MM.1S (cell line): ENCODE results near the gene OR1F1.

Source experiments
- DNase-seq: peaks from one replicate; pipeline ENCODE4 v3.0.0-alpha.2; 2015
- H2AFZ ChIP-seq: fragments of 300-600 bp; sonication (generic); 2 replicates; pipeline ENCODE4 v1.6.0; 2016; ENCODE audit warnings: antibody characterized with exemption, low read length
- H3F3A ChIP-seq: fragments of 300-600 bp; sonication (generic); 2 replicates; pipeline ENCODE4 v1.6.1; 2016; ENCODE audit warnings: mild to moderate bottlenecking, antibody characterized with exemption, low read length, moderate library complexity, mixed read lengths; ENCODE audit not compliant: insufficient read depth
- H3K27ac ChIP-seq: fragments of 300-600 bp; sonication (generic); 2 replicates; pipeline ENCODE4 v1.5.1; 2016; ENCODE audit warnings: mild to moderate bottlenecking, low read length
- H3K27me3 ChIP-seq: fragments of 300-600 bp; sonication (generic); replicated peaks from 2 replicates; pipeline ENCODE4 v1.6.0; 2016; ENCODE audit warnings: low read length; ENCODE audit not compliant: insufficient read depth
- H3K36me3 ChIP-seq: fragments of 300-600 bp; sonication (generic); replicated peaks from 2 replicates; pipeline ENCODE4 v1.6.1; 2016; ENCODE audit warnings: mild to moderate bottlenecking, low read length, mixed read lengths; ENCODE audit not compliant: insufficient read depth
- H3K4me1 ChIP-seq: fragments of 300-600 bp; sonication (generic); 2 replicates; pipeline ENCODE4 v1.6.1; 2016; ENCODE audit warnings: low read length, mixed read lengths
- H3K4me2 ChIP-seq: fragments of 300-600 bp; sonication (generic); 2 replicates; pipeline ENCODE4 v1.6.0; 2016; ENCODE audit warnings: low read depth, low read length
- H3K4me3 ChIP-seq: fragments of 300-600 bp; sonication (generic); 2 replicates; pipeline ENCODE4 v1.5.1; 2016; ENCODE audit warnings: low read length, mixed read lengths
- H3K79me2 ChIP-seq: fragments of 300-600 bp; sonication (generic); 2 replicates; pipeline ENCODE4 v1.6.1; 2016; ENCODE audit warnings: mixed run types, low read length, mixed read lengths
- H3K9ac ChIP-seq: fragments of 300-600 bp; sonication (generic); 2 replicates; pipeline ENCODE4 v1.6.1; 2016; ENCODE audit warnings: low read length, mixed read lengths
- H3K9me2 ChIP-seq: fragments of 300-600 bp; sonication (generic); replicated peaks from 2 replicates; pipeline ENCODE4 v1.6.1; 2016; ENCODE audit warnings: mild to moderate bottlenecking, low read length, mixed read lengths; ENCODE audit not compliant: insufficient read depth
- H3K9me3 ChIP-seq: fragments of 300-600 bp; sonication (generic); replicated peaks from 2 replicates; pipeline ENCODE4 v1.6.1; 2016; ENCODE audit warnings: mild to moderate bottlenecking, low read length, mixed read lengths; ENCODE audit not compliant: insufficient read depth
- H4K20me1 ChIP-seq: fragments of 300-600 bp; sonication (generic); 2 replicates; pipeline ENCODE4 v1.6.1; 2016; ENCODE audit warnings: mild to moderate bottlenecking, low read length, moderate library complexity, mixed read lengths; ENCODE audit not compliant: insufficient read depth
- EZH2 ChIP-seq: fragments of 300-600 bp; sonication (generic); optimal IDR thresholded peaks from 2 replicates; pipeline ENCODE3; 2017; ENCODE audit warnings: low read depth, mild to moderate bottlenecking, antibody characterized with exemption, low read length, mixed read lengths
- EZH2phosphoT487 ChIP-seq: fragments of 300-600 bp; sonication (generic); IDR thresholded peaks from 2 replicates; pipeline ENCODE4 v1.6.1; 2018; ENCODE audit warnings: antibody characterized with exemption, low read length
- TF ChIP-seq, protein P1 (sequence below): fragments of 300-600 bp; sonication (generic); IDR thresholded peaks from 2 replicates; pipeline ENCODE4 v1.5.1; 2016; ENCODE audit warnings: antibody characterized with exemption, low read length, mixed read lengths

OR1F1 gene

DNA sequence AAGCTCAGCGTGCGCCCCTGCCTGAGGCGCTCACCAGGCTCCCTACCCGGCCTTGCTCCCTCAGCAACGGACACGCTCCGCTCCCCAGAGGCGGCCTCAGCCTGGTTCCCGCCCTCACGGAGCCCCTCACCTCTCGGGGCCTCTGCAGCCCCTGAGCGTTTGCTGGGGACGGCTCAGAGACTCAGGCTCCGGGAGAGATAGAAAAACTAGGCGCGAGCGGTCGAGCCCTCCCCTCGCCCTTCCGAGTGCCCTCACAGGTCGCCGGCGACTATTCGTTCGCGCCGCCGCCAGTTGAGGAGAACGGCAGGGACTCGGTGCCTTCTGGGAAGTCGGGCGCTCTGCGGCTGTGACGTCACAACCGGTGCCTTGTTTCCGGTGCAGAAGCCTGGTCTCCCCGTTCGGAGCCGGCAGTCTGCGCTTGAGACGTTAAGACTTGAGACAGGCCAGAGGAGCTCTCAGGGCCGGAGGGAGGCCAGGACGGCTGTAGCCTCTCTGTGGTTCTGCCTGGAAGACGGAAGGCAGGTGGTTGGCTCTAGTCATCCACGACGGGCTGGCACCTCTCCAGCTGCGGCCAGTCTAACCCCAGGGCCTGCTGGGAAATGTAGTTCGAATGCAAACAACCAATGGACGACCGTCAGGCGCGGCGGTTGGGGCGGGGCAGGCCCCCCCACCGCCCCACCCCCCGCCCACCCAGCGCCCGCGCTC, 47.0 kb downstream of the OR1F1 start, which contains the start of gene ZNF200:
Gene ZNF200 (minus strand): TSS at position 302 of the 705 bp plus-strand sequence. CDS start 1,403 bp downstream, outside the sequence.
- H3K27ac ChIP-seq, result peak within 1 kb of the TSS; percentile 85
- H3K27me3 ChIP-seq, result peaks cover 7% of the 10 kb centered on the region
- peak within 1 kb of the TSS; percentile 94 for H3K9ac ChIP-seq
- peak within 1 kb of the TSS; percentile 98 for H3K4me2 ChIP-seq
- no peaks in the 10 kb centered on the region for H3K9me2 ChIP-seq
- peak within 1 kb of the TSS; percentile 95 for H2AFZ ChIP-seq
- TF ChIP-seq EZH2 (no peak), EZH2phosphoT487 (no peak)
- TF ChIP-seq, protein P1, sequence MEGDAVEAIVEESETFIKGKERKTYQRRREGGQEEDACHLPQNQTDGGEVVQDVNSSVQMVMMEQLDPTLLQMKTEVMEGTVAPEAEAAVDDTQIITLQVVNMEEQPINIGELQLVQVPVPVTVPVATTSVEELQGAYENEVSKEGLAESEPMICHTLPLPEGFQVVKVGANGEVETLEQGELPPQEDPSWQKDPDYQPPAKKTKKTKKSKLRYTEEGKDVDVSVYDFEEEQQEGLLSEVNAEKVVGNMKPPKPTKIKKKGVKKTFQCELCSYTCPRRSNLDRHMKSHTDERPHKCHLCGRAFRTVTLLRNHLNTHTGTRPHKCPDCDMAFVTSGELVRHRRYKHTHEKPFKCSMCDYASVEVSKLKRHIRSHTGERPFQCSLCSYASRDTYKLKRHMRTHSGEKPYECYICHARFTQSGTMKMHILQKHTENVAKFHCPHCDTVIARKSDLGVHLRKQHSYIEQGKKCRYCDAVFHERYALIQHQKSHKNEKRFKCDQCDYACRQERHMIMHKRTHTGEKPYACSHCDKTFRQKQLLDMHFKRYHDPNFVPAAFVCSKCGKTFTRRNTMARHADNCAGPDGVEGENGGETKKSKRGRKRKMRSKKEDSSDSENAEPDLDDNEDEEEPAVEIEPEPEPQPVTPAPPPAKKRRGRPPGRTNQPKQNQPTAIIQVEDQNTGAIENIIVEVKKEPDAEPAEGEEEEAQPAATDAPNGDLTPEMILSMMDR, result no peak
- H3K9me3 ChIP-seq, result no peaks in the 10 kb centered on the region
- H3K4me1 ChIP-seq, result no peaks in the 10 kb centered on the region
- peaks cover 21% of the 10 kb centered on the region; the same call in 1 of the 2 replicates for H3K36me3 ChIP-seq
- H3F3A ChIP-seq, result peaks cover 6% of the 10 kb centered on the region
- peaks cover 14% of the 10 kb centered on the region for H3K79me2 ChIP-seq
- peak within 1 kb of the TSS; percentile 99 for H3K4me3 ChIP-seq
- H4K20me1 ChIP-seq, result no peaks in the 10 kb centered on the region
- peak; percentile 96 for DNase-seq

DNA sequence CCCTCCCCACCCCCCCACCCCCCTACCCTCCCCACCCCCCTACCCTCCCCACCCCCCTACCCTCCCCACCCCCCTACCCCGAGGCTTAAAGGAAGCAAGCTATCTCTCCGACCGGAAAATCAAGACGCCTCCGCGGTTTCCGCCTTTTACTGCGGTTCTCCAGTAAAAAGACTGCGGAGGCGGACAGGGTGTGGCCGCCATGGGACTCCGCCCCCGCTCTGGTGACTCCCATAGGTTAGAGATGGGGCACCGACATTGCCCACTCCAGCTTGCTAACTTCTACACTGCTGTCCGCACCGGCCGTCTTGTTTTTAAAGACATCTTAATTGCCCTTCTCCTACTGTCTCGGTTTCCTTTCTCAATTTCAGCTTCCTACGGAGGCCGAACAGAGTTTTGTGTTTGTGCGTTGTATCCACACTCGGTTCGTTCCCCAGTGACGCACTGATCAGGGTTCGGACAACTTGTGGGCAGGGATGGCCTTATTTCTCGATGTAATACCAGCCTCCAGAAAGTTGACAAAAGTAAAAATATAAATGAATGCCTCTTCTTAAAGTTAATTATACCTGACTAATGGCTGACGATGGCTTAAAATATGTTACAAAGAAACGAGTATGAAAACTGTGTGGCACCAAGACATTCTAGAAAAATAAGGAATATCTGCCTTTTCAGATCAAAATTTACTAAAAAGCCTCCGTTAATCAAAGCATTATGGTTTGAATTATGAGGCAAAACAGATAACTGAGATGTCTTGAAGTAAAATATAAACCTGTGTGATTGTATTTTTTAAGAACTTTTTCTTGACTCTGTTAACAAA, 48.1 kb downstream of the OR1F1 start:
- no peaks in the 10 kb centered on the region for H3K4me1 ChIP-seq
- no peak overlapping the region for H3K27ac ChIP-seq
- H3K4me3 ChIP-seq, result no peak overlapping the region
- H4K20me1 ChIP-seq, result no peaks in the 10 kb centered on the region
- H3F3A ChIP-seq, result peaks cover 6% of the 10 kb centered on the region
- peaks cover 17% of the 10 kb centered on the region for H3K27me3 ChIP-seq
- H2AFZ ChIP-seq, result no peak overlapping the region
- H3K9me2 ChIP-seq, result no peaks in the 10 kb centered on the region
- H3K79me2 ChIP-seq, result peaks cover 14% of the 10 kb centered on the region
- no peak overlapping the region for H3K9ac ChIP-seq
- H3K36me3 ChIP-seq, result 0 out of 2 replicates have a peak, but pooled peaks cover 14% of the 10 kb centered on the region
- no peak for DNase-seq
- H3K9me3 ChIP-seq, result no peaks in the 10 kb centered on the region
- no peak for TF ChIP-seq EZH2phosphoT487
- TF ChIP-seq, protein P1, result no peak
- no peak for TF ChIP-seq EZH2
- no peak overlapping the region for H3K4me2 ChIP-seq

GRCh38 chr16:3241761-3242160, 53.8 kb downstream of the OR1F1 start:
- Histone ChIP-seq H3K9me2 (no peaks in the 10 kb centered on the region), H3K4me3 (no peak overlapping the region), H3K4me1 (no peaks in the 10 kb centered on the region), H3K27me3 (peaks cover 54% of the 10 kb centered on the region), H3K79me2 (no peaks in the 10 kb centered on the region), H3F3A (no peaks in the 10 kb centered on the region), H3K9me3 (no peaks in the 10 kb centered on the region), H3K36me3 (no peaks in the 10 kb centered on the region), H2AFZ (no peak overlapping the region), H3K9ac (no peak overlapping the region), H3K4me2 (no peak overlapping the region), H4K20me1 (no peaks in the 10 kb centered on the region), H3K27ac (no peak overlapping the region)
- TF ChIP-seq EZH2phosphoT487 (no peak), EZH2 (no peak)
- TF ChIP-seq, protein P1, result no peak
- DNase-seq, result no peak
